ENCODE results near the gene TNFRSF18.
"Not testable (repeated sequence)": the region's sequence is repeated elsewhere in the genome, so short reads cannot be mapped to it uniquely, and the experiment has no call there.

Gene TNFRSF18

DNA sequence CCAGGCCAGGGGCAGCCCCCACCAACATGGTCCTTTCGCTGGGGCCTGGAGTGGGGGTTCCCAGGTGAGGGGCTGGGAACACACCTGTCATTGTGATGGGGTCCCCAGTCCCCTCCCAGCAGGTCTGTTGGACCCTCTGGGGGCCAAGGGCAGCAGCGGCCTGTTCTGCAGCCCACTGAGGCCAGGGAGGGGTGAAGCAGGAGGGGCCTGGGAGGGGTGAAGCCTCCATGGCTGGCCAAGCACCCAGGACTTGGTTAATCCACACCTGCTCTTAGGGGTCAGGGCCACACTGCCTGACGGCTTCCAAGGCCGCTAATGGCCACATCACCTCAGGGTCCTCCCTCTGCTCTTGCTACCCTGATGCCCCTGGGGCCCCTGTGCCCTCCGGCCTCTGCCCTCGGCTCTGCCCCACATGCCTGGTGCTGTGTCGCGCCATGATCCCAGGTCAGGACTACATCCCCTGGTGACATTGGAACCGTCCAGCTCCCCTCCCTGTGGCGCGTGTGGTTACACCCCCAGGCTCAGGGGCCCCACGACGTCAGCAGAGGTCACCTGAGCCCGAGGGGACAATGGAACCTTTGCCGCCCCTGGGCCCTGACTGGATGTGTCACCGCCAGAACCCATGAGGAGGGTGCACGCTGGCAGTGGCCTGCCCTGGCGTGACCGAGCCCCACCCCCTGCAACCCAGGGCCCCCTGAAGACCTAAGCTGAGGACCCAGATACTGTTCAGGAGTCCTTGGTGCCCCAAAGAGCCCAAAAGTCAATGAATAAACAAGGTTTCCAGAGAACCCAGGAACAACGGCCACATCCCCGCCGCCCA, 7.0 kb downstream of the TNFRSF18 start:
- no peak for DNase-seq (ENCODE audit: low read depth, low spot score)

DNA sequence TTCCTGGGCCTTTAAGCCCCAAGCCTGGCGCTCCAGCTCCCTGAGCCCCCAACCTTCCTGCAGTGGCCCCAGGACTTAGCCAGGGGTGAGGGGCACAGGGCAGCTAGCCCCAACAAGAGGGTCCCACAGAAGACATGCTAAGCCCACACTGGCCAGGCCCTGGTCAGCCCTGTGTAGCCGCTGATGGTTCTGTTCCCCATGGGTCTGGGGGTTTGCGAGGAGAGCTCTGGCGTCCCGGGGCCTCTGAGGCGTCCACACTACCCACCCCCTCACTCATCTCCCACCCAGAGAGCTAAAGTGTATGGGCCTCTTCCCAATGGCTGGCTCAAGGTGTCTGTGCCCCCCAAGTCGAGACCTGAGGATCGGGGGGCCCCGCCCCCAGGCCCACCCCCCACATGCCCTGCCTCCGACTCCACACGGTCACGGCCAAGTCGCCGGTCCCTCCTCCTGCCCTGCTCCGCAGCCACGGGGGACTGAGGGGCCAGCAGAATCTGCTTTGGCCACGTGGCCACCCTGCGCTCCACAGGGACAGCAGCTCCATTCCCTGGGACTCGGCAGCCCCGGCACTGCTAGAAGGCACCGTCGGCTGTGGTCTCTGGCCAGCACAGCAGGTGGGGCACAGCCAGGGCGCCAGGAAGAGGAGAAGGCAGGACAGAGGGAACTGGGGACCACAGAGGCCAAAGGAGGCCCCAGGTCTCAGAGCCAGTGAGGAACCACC, 7.8 kb downstream of the TNFRSF18 start:
- DNase-seq (ENCODE audit: low read depth, low spot score), result no peak

DNA sequence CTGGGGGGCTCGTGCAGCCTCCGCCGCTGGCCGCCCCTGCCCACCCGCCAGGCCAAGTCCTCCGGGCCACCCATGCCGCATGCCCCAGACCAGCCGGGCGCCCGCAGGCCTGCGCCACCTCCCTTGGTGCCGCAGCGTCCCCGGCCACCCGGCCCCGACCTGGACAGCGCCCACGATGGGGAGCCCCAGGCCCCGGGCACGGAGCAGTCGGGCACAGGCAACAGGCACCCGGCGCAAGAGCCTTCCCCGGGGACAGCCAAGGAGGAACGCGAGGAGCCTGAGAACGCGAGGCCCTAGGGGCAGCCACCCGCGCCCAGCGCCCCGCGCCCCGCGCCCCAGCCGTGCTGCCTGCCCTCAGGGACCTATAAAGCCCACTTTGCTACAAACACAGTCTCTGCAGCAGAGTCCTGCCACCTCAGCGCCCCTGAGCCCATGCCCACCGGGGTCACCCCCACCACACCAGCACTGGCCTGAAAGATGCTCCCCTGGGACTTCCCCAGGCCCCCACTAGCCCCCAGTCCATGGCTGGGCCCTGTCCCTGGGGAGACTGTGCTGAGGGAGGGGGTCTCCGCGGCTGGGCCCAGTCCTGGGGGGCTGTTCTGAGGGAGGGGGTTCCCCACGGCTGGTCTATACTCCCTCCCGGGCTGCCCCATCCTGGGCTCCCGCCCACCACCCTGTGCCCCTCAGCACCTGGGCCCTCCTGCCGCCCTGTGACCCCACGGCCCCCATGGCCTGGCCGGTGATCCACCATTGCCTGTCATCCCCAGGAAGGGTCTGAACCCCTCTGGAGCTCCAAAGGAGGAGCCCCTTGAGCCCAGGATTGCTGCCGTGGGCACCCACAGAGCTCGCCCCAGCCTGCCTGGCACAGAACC, 8.6 kb downstream of the TNFRSF18 start:
- no peak for DNase-seq (ENCODE audit: low read depth, low spot score)

DNA sequence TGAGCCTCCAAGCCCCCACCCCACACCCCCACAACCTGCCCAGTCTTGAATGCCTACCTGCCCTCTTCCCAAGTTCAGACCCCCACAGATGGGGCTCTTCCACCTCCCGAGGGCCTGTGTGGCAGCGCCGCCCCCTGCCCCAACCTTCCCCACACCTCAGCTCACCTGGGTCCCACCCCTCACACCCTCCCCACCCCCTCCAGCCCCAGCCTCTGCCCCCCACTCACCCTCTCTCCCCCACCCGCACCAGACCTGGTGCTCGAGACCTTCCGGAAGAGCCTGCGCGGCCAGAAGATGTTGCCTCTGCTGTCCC, 9.2 kb downstream of the TNFRSF18 start:
- DNase-seq (ENCODE audit: low read depth, low spot score), result no peak

DNA sequence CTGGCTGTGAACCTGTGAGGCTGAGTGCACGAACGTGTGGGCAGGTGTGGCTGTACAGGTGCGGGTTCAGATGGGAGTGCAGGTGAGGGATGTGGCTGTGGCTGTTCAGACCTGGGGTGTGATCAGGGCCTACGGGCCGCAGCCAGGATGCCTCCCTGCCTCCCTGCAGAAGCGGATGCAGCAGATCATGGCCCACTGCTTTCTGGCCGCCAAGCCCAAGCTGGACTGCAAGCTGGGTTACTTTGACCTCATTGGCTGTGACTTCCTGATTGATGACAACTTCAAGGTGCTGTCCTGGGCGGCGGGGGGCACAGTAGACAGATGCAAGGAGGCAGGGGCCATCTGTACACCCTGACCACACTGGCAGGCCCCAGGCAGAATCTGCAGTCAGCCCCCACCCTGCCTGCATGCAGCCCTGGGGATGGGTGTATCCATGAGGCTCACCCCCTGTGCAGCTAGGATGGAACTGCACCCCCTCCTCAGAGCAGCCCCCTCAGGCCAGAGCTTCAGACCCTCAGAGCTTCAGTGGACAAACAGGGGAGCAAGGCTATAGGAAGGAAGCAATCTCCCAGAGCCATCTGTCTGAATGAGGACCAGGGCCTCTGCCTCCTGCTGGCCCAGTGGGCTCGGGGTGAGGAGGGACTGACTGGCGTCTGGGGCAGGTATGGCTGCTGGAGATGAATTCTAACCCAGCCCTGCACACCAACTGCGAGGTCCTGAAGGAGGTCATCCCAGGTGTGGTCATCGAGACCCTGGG, 9.8 kb downstream of the TNFRSF18 start:
- DNase-seq (ENCODE audit: low read depth, low spot score), result no peak

DNA sequence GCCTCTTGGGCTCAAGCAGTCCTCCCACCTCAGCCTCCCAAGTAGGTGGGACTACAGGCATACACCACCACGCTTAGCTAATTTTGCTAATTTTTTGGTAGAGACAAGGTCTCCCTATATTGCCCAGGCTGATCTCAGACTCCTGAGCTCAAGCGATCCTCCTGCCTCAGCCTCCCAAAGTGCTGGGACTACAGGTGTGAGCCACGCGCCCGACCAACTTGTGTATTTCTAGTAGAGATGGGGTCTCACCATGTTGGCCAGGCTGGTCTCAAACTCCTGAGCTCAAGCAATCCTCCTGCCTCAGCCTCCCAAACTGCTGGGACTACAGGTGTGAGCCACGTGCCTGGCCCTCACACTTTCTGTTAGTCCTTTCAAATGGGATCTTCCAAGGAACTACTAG, 10.7 kb downstream of the TNFRSF18 start:
- DNase-seq (ENCODE audit: low read depth, low spot score), result not testable (repeated sequence)

DNA sequence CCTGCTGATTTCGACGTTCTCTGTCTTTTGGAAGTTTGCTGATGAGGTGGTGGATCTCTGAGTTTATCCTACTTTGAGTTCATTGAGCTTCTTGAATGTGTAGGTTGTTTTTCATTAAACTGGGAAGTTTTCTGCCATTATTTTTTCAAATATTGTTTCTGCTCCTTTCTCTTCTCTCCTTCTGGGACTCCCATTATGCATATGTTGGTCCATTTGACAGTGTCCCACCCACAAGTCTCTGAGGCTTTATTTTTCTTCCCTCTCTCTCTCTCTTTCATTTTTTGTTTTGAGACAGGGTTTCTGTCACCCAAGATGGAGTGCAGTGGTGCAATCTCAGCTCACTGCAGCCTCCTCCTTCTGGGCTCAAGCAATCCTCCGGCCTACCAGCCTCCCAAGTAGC, 11.7 kb downstream of the TNFRSF18 start:
- no peak for DNase-seq (ENCODE audit: low read depth, low spot score)

DNA sequence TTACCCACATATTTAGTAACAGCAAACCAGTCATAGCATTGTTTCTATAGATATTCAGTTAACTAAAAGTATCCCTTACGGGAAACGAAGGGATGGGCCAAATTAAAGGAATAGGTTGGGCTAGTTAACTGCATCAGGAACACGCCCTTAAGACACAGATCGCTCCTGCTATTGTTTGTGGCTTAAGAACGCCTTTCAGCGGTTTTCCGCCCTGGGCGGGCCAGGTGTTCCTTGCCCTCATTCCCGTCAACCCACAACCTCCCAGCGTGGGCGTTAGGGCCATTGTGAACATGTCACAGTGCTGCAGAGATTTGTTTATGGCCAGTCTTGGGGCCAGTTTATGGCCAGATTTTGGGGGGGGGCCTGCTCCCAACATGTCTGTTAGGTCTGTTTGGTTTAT, 14.7 kb downstream of the TNFRSF18 start:
- DNase-seq (ENCODE audit: low read depth, low spot score), result no peak

DNA sequence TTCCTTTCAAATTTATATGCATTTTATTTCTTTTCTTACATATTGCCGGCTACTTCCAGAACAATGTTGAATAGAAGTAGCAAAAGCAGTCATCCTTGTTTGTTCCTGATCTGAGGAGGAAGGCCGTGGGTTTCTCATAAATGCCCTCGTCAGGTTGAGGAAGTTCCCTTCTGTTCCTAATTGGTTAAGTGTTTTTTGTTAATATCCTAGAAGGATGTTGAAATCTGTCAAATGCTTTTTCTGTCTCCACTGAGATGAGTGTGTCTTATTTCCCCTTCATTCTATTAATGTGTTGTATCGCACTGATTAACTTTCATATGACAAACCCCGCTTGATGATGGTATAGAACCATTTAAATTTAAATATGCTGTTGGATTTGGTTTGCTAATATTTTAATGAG, 17.3 kb downstream of the TNFRSF18 start:
- no peak for DNase-seq (ENCODE audit: low read depth, low spot score)

DNA sequence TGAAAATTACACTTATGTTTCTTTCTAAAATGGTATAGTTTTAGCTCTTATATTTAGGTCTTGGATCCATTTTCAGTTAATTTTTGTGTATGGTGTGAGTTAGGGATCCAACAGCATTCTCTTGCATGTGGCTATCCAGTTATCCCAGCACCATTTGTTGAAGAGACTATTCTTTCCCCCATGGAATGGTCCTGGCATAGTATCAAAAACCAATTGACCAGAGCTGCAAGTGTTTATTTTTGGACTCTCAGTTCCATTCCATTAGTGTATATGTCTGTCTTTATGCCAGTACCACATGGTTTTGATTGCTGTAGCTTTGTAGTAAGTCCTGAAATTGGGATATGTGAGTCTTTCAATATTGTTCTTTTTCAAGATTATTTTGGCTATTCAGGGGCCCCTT, 18.5 kb downstream of the TNFRSF18 start:
- no peak for DNase-seq (ENCODE audit: low read depth, low spot score)

DNA sequence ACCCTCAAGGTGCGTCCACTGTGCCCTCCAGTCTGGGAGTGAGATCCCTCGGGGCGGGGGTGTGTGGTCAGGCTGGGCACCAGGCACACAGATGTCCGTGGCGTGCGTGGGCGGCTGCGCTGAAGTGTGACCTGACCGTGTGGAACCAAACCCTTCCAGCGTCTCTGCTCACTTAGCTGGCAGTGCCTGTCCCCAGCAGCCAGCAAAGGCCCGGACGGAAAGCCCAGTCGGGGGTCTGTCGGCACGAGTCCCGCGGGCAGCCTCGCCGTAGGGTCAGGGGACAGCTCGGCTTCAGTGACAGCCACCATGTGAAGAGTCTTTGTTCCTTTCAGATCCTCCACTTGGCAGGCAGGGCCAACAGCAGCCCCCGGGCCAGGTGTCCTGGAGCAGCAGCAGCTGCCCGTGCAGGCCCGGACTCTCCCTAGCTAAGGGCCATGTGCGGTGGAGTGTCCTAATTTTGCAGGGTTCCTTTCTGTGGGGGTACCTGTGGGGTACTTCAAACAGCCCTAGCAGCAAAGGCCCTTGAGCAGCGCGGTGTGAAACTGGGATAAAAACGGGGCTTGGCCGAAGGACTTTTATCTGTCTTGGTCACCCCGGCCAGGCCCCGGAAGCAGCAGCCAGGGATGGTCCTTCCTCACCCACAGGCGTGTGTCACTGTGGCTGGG, 21.2 kb downstream of the TNFRSF18 start:
- DNase-seq (ENCODE audit: low read depth, low spot score), result no peak

DNA sequence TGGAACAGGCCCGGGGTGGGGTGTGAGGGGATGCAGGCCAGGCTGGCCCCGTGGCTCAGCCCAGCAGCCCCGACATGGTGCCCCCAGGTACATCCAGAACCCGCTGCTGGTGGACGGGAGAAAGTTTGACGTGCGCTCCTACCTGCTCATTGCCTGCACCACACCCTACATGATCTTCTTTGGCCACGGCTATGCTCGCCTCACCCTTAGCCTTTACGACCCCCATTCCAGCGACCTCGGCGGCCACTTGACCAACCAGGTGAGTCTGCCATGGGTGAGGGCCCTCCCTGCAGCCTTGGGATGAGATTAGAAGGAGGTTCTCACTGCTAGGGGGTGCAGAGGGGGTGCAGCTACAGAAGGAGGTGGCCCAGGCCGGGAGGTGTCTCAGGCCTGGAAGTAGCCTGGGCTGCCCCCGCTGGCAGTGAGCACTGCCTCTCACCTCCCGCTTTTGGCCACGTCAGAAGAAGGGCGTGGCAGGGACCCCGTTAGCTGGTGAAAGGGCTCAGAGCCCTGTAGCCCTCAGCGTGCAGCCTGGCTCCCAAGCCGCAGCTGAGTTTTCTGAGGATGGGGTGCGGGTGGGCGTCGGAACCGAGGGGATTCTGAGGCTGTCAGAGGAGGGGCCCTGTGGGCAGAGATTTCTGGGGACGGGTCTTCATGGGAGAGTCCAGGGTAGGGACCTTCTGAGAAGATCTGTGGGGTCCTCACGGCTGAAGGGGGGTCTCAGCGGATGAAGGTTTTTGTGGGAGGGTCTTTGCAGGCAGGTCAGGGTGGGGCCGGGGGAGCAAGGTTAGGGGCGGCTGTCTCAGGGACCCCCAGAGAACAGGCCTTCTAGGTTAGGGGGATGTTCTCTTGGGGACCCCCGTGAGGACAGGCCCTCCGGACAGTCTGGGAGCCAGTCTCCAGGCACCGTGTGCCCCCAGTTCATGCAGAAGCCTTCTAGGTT, 22.3 kb downstream of the TNFRSF18 start:
- DNase-seq (ENCODE audit: low read depth, low spot score), result no peak

DNA sequence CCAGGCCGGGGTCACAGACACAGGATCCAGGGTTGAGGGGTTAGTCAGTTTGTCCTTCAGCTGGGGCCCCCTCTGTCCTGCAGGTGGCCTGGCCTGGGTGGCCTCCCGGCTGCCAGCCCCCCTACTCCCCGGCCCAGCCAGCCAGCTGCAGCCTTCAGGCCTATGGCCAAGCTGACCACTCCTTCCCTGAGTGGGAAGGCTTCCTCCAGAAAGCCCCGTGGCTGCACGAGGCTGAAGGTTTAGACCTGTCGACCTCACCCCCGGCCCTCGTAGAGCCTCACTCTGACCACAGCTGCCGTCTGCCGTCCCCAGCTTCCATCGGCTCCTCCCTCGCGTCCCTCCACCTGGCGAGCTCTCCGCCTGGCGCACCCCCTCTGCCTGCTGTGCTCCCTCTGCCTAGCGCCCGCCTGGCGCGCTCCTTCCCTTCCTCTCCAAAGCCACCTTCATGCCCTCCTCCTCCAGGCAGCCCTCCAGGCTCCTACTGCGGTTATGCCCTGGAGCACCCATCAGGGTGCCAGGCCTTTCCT, 23.1 kb downstream of the TNFRSF18 start:
- DNase-seq (ENCODE audit: low read depth, low spot score), result no peak

DNA sequence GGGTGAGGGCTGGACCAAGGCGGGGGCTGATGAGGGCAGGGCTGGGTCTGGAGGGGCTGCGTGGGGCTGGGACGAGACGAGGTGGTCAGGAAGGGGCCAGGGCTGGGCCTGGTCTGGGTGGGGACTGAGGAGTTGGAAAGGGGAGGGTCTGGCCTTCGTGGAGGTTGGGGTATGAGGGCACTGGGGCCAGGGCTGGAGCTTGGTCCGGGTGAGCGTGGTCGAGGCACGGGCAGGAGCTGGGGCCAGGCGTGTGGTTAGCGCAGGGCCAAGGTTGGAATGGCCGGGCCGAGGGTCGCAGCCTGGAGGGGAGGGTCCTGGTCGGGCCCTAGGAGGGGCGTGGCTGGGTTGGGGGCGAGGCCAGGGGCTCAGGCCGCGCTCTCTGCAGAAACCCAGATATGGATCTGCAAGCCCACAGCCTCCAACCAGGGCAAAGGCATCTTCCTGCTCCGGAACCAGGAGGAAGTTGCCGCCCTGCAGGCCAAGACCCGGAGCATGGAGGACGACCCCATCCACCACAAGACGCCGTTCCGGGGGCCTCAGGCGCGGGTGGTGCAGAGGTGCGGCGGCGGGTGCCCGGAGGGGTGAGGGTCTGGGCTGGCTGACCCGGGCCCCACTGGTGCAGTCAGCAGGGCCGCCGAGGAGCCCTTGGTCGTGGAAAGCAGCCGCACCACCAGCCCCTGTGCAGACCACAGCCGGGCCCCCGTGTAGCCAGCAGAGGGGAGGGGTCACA, 23.7 kb downstream of the TNFRSF18 start:
- DNase-seq (ENCODE audit: low read depth, low spot score), result no peak

DNA sequence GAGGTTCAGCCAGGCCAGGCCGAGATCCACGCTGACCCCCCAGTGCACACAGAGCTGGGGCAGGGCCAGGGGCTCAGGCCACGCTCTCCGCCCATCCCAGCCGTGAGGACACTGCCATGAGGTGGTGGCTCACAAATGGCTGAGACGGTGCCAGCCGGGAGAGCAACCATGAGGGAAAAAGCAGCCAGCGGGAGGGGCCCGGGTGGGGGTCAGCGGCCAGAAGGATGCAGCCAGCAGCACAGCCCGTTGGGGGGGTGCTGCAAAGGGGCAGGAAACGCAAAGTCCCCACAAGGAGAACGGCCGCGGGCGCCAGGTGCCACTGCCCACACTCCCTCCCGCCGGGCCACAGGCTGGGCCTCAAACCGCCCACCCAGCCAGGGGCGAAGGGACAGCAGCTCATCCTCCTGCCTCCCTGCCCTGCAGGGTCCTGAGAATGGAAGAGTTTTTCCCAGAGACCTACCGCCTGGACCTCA, 24.4 kb downstream of the TNFRSF18 start:
- no peak for DNase-seq (ENCODE audit: low read depth, low spot score)

DNA sequence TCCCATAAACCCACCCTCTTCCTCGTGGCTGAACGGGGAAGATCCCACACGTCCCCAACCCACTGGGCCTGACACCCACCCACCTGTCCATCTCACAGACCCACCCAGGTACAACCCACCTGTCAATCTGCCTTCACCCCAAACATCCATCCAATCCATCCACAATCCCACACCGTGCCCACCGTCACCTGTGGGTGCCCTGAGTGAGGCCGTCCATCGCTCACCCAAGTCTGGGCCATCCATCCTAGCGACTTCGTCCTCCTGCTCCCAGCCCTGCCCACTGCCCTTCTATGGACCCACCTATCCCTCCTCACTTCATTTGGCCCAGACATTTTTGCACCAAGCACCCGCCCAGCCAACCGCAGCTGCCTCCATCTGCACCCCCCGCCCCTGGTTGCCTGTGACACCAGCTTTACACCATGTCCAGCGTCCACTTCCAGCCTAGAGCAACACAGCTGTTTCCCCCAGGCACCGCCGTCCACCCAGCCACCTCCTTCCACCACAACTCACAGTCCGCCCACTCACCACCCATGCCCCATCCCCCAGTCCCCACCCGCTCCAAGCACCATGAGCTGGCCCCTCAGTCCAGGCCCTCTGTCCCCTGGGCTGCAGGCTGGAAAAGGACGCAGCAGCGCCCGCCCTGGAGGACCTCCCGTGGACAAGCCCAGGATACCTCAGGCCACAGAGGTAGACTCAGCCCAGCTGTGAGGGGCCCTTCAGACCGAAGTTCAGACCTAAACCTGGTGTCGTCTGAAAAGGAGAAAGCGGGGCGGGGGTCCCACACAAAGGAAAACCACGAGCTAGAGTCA, 25.1 kb downstream of the TNFRSF18 start:
- DNase-seq (ENCODE audit: low read depth, low spot score), result no peak

DNA sequence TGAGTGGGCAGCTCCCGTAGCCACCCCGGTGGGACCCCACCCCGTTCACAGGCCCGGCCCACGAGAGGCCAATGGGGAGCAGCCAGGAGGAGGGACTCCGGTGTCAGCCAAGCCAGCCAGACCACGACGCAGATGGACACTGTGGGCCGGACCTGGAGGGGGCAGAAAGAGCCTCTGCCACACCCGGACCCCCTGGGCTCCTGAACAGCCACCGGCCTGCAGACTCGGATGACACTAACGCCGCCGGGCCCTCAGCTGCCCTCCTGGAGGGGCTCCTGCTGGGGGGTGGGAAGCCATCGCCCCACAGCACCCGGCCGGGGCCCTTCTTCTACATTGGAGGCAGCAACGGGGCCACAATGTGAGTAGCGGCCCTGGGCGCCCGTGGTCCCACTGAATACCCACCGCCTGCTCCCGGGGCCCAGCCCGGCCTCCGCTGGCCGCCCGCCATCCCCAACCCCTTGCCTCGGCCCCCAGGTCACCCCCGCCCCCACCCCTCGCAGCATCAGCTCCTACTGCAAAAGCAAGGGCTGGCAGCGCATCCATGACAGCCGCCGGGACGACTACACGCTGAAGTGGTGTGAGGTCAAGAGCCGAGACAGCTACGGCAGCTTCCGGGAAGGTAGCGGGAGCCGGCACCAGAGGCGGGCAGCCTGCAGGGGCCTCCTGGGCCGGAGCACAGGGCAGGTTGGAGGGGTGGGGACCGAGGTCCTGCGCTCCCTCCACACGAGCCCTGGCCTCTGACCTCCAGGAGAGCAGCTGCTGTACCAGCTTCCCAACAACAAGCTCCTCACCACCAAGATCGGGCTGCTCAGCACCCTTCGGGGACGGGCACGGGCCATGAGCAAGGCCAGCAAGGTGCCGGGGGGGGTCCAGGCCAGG, 26.2 kb downstream of the TNFRSF18 start:
- no peak for DNase-seq (ENCODE audit: low read depth, low spot score)
